HepG2 (cell line): Measurements from ENCODE around the gene ZC3H18. TPM values are rescaled to one million over a fixed set of nuclear protein-coding genes. Genes with fewer than 3 reads are reported as not detected.
A peak's percentile ranks its signal among the peaks of the same experiment; 100 is the strongest.

Experiments used
- ASH2L ChIP-seq: fragments of 300-600, 200-600 bp; sonication (generic); IDR thresholded peaks from 2 replicates; pipeline ENCODE4 v1.7.0; 2017; ENCODE audit warnings: low read depth, mild to moderate bottlenecking, moderate library complexity, mixed read lengths, low read length; ENCODE audit not compliant: insufficient read length
- DNMT3B ChIP-seq: conservative IDR thresholded peaks from 2 replicates; pipeline ENCODE4 v1.6.1; 2016; ENCODE audit warnings: missing biosample characterization, control low read depth
- GZF1 ChIP-seq: sonication (generic); formaldehyde crosslinking; IDR thresholded peaks from 2 replicates; pipeline ENCODE4 v1.5.1; 2020; ENCODE audit warnings: mild to moderate bottlenecking, missing genetic modification reagents
- HDAC2 ChIP-seq: sonication (generic); formaldehyde crosslinking; IDR thresholded peaks from 2 replicates; pipeline ENCODE4 v1.4.0; 2020; ENCODE audit warnings: missing genetic modification reagents
- HNF4A ChIP-seq: sonication (generic); formaldehyde crosslinking; IDR thresholded peaks from 2 replicates; pipeline ENCODE4 v1.4.0; 2020; ENCODE audit warnings: missing genetic modification reagents
- HNRNPH1 ChIP-seq: fragments of 200-400 bp; formaldehyde crosslinking; optimal IDR thresholded peaks from 2 replicates; pipeline ENCODE3; 2017; ENCODE audit warnings: mild to moderate bottlenecking, low read depth, low read length
- HOXA7 ChIP-seq: sonication (generic); formaldehyde crosslinking; IDR thresholded peaks from 2 replicates; pipeline ENCODE4 v1.8.1; 2022; ENCODE audit warnings: mild to moderate bottlenecking, missing genetic modification reagents, moderate library complexity
- IKZF1 ChIP-seq: fragments of 450-650 bp; IDR thresholded peaks from 2 replicates; pipeline ENCODE4 v1.7.1; 2016
- PCBP1 ChIP-seq: fragments of 200-400 bp; formaldehyde crosslinking; IDR thresholded peaks from 2 replicates; pipeline ENCODE4 v1.6.1; 2017; ENCODE audit warnings: mild to moderate bottlenecking, low read depth, low read length, borderline replicate concordance
- ZC3H13 ChIP-seq: sonication (generic); formaldehyde crosslinking; IDR thresholded peaks from 2 replicates; pipeline ENCODE4 v1.8.1; 2023; ENCODE audit warnings: mild to moderate bottlenecking, missing genetic modification reagents, moderate library complexity
- ZNF124 ChIP-seq: sonication (generic); formaldehyde crosslinking; IDR thresholded peaks from 2 replicates; pipeline ENCODE4 v1.4.0; 2020; ENCODE audit warnings: missing genetic modification reagents
- ZNF629 ChIP-seq: sonication (generic); formaldehyde crosslinking; conservative IDR thresholded peaks from 2 replicates; pipeline ENCODE4 v1.5.0; 2020; ENCODE audit warnings: missing genetic modification reagents
- polyA plus RNA-seq, 8 experiments: library from polyadenylated mRNA; depleted of rRNA in 3 of 8; stranded (reverse) in 7 of 8; unstranded in 1 of 8; fragments of >200 nt; fragmentation: Illumina TruSeq in 4 of 8; extraction: Trizol in 4 of 8; gene quantifications; 2 replicates each; pipeline versions ENCODE4 v1.2.1 to v1.2.3, GENCODE V29; 2011 to 2016; ENCODE audit warnings: low read depth in 4 of 8, missing spikeins in 1 of 8, mixed read lengths in 1 of 8; ENCODE audit not compliant: insufficient read depth in 1 of 8
- total RNA-seq, 5 experiments: library from RNA; depleted of rRNA; stranded (reverse); fragments of >200 nt; fragmentation: Illumina TruSeq; extraction: Trizol; gene quantifications; 2 replicates each; pipeline ENCODE4 v1.2.3, GENCODE V29; 2016; ENCODE audit warnings: low read depth in 1 of 5
- TF ChIP-seq, protein P1 (sequence below): sonication (generic); formaldehyde crosslinking; IDR thresholded peaks from 2 replicates; pipeline ENCODE4 v1.4.0; 2020; ENCODE audit warnings: missing genetic modification reagents
- TF ChIP-seq, protein P2 (sequence below): sonication (generic); formaldehyde crosslinking; IDR thresholded peaks from 2 replicates; pipeline ENCODE4 v1.8.0; 2022; ENCODE audit warnings: mild to moderate bottlenecking, missing genetic modification reagents; ENCODE audit not compliant: insufficient replicate concordance
- TF ChIP-seq, protein P3 (sequence below): sonication (generic); formaldehyde crosslinking; IDR thresholded peaks from 2 replicates; pipeline ENCODE4 v1.8.0; 2022; ENCODE audit warnings: missing genetic modification reagents, low read depth, mild to moderate bottlenecking, borderline replicate concordance
- TF ChIP-seq, protein P4 (sequence below): IDR thresholded peaks from 2 replicates; pipeline ENCODE4 v1.4.0; 2020; ENCODE audit warnings: mild to moderate bottlenecking, missing genetic modification reagents
- TF ChIP-seq, protein P5 (sequence below): sonication (generic); formaldehyde crosslinking; IDR thresholded peaks from 2 replicates; pipeline ENCODE4 v1.4.0; 2020; ENCODE audit warnings: missing genetic modification reagents

The ZC3H18 gene
- total and polyA plus RNA-seq, 2 of the 13 experiments (the other 11 are each of a cell fraction or from before 2014, with no cell fraction given): 11.2 to 27.4 TPM

DNA sequence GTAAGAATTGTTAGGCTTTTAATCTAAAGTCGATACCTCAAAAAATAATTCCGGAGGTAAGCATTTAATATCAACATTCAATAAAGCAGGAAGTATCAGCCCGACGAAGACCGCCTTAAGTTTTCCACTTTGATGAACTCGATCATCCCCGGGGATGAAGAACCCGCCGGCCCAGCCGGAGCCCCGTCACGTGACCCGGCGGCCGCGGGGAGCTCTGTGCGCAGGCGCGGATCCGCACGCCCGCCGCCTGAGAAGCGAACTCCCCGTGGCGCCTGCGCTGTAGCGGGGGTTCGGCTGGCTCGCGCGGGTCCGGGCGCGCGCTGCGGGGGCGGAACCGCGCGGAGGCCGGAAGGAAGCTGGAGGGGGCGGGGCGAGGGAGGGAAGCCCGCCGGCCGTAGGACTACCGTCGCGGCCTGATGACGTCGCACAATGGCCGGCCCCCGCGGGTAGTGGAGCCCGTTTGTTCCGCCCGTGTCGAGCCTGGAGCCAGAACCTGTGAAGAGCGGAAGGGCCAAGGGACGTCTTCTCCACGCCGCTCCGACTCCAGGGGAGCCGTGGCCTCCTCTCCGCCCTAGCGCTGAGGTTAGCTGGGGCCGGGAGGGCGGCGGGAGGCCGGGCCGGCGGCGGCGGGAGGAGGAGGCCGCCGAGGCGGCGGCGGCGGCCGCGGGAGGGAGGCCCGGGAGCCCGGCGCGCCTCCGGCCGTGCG, at the start of gene ZC3H18 (continued):
- TF ChIP-seq, protein P1, sequence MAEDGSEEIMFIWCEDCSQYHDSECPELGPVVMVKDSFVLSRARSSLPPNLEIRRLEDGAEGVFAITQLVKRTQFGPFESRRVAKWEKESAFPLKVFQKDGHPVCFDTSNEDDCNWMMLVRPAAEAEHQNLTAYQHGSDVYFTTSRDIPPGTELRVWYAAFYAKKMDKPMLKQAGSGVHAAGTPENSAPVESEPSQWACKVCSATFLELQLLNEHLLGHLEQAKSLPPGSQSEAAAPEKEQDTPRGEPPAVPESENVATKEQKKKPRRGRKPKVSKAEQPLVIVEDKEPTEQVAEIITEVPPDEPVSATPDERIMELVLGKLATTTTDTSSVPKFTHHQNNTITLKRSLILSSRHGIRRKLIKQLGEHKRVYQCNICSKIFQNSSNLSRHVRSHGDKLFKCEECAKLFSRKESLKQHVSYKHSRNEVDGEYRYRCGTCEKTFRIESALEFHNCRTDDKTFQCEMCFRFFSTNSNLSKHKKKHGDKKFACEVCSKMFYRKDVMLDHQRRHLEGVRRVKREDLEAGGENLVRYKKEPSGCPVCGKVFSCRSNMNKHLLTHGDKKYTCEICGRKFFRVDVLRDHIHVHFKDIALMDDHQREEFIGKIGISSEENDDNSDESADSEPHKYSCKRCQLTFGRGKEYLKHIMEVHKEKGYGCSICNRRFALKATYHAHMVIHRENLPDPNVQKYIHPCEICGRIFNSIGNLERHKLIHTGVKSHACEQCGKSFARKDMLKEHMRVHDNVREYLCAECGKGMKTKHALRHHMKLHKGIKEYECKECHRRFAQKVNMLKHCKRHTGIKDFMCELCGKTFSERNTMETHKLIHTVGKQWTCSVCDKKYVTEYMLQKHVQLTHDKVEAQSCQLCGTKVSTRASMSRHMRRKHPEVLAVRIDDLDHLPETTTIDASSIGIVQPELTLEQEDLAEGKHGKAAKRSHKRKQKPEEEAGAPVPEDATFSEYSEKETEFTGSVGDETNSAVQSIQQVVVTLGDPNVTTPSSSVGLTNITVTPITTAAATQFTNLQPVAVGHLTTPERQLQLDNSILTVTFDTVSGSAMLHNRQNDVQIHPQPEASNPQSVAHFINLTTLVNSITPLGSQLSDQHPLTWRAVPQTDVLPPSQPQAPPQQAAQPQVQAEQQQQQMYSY (CRISPR knock-in tag): peak; percentile 42; the same call in 1 of the 2 replicates
- 0 out of 2 replicates have a peak, but pooled peaks have one; percentile 7 for TF ChIP-seq ZNF629 (CRISPR knock-in tag)
- no peak for TF ChIP-seq HNRNPH1
- no peak for TF ChIP-seq ZC3H13 (CRISPR knock-in tag)
- no peak for TF ChIP-seq HNF4A
- no peak for TF ChIP-seq GZF1 (CRISPR knock-in tag)
- TF ChIP-seq, protein P2, sequence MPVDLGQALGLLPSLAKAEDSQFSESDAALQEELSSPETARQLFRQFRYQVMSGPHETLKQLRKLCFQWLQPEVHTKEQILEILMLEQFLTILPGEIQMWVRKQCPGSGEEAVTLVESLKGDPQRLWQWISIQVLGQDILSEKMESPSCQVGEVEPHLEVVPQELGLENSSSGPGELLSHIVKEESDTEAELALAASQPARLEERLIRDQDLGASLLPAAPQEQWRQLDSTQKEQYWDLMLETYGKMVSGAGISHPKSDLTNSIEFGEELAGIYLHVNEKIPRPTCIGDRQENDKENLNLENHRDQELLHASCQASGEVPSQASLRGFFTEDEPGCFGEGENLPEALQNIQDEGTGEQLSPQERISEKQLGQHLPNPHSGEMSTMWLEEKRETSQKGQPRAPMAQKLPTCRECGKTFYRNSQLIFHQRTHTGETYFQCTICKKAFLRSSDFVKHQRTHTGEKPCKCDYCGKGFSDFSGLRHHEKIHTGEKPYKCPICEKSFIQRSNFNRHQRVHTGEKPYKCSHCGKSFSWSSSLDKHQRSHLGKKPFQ (CRISPR knock-in tag): no peak
- TF ChIP-seq HDAC2: peak; percentile 57; the same call in 1 of the 2 replicates
- no peak for TF ChIP-seq HOXA7 (CRISPR knock-in tag)
- peak; percentile 83 for TF ChIP-seq ASH2L
- TF ChIP-seq, protein P3, sequence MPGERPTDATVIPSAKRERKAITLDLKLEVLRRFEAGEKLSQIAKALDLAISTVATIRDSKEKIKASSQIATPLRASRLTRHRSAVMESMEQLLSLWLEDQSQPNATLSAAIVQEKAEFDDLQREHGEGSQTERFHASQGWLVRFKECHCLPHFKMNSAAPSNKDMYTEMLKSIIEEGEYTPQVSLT (CRISPR knock-in tag): no peak
- TF ChIP-seq, protein P4, sequence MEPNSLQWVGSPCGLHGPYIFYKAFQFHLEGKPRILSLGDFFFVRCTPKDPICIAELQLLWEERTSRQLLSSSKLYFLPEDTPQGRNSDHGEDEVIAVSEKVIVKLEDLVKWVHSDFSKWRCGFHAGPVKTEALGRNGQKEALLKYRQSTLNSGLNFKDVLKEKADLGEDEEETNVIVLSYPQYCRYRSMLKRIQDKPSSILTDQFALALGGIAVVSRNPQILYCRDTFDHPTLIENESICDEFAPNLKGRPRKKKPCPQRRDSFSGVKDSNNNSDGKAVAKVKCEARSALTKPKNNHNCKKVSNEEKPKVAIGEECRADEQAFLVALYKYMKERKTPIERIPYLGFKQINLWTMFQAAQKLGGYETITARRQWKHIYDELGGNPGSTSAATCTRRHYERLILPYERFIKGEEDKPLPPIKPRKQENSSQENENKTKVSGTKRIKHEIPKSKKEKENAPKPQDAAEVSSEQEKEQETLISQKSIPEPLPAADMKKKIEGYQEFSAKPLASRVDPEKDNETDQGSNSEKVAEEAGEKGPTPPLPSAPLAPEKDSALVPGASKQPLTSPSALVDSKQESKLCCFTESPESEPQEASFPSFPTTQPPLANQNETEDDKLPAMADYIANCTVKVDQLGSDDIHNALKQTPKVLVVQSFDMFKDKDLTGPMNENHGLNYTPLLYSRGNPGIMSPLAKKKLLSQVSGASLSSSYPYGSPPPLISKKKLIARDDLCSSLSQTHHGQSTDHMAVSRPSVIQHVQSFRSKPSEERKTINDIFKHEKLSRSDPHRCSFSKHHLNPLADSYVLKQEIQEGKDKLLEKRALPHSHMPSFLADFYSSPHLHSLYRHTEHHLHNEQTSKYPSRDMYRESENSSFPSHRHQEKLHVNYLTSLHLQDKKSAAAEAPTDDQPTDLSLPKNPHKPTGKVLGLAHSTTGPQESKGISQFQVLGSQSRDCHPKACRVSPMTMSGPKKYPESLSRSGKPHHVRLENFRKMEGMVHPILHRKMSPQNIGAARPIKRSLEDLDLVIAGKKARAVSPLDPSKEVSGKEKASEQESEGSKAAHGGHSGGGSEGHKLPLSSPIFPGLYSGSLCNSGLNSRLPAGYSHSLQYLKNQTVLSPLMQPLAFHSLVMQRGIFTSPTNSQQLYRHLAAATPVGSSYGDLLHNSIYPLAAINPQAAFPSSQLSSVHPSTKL: peak; percentile 46; the same call in 1 of the 2 replicates
- peak; percentile 25; the same call in 1 of the 2 replicates for TF ChIP-seq ZNF124
- TF ChIP-seq, protein P5, sequence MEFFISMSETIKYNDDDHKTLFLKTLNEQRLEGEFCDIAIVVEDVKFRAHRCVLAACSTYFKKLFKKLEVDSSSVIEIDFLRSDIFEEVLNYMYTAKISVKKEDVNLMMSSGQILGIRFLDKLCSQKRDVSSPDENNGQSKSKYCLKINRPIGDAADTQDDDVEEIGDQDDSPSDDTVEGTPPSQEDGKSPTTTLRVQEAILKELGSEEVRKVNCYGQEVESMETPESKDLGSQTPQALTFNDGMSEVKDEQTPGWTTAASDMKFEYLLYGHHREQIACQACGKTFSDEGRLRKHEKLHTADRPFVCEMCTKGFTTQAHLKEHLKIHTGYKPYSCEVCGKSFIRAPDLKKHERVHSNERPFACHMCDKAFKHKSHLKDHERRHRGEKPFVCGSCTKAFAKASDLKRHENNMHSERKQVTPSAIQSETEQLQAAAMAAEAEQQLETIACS (CRISPR knock-in tag): peak; percentile 92
- no peak for TF ChIP-seq IKZF1
- 0 out of 2 replicates have a peak, but pooled peaks have one; percentile 48 for TF ChIP-seq DNMT3B
- TF ChIP-seq PCBP1: no peak
